HG03175 (cell line): Measurements from ENCODE around the gene BCKDK.
"Not testable (repeated sequence)": the region's sequence is repeated elsewhere in the genome, so short reads cannot be mapped to it uniquely, and the experiment has no call there.

ENCODE experiments used
- ATAC-seq: cut with Tn5 transposase; IDR thresholded peaks from one replicate; pipeline ENCODE4 v1.9.1; 2021; ENCODE audit warnings: mild to moderate bottlenecking, moderate library complexity; ENCODE audit not compliant: unreplicated experiment

Gene BCKDK

GRCh38 chr16:31118223-31119155 lies 10.3 kb downstream of the BCKDK start:
- no peak for ATAC-seq

- no peak for ATAC-seq
Measured at GRCh38 chr16:31120129-31120528, 11.9 kb downstream of the BCKDK start.

GRCh38 chr16:31125844-31126243 lies 17.7 kb downstream of the BCKDK start:
- ATAC-seq: no peak

- no peak for ATAC-seq
Measured at GRCh38 chr16:31127182-31127581, 19.0 kb downstream of the BCKDK start.

- no peak for ATAC-seq
Measured at GRCh38 chr16:31128711-31129567, 20.8 kb downstream of the BCKDK start.

- ATAC-seq: no peak
Measured at GRCh38 chr16:31129568-31130335, 21.6 kb downstream of the BCKDK start.

- no peak for ATAC-seq
Measured at GRCh38 chr16:31130336-31130891, 22.2 kb downstream of the BCKDK start.

GRCh38 chr16:31130899-31131298 lies 22.7 kb downstream of the BCKDK start:
- ATAC-seq: no peak

GRCh38 chr16:31131416-31131815 lies 23.2 kb downstream of the BCKDK start:
- ATAC-seq: no peak

- ATAC-seq: no peak
Measured at GRCh38 chr16:31131841-31132271, 23.7 kb downstream of the BCKDK start.

- ATAC-seq: no peak
Measured at GRCh38 chr16:31132303-31132979, 24.3 kb downstream of the BCKDK start.

GRCh38 chr16:31133046-31133501 lies 24.9 kb downstream of the BCKDK start:
- no peak for ATAC-seq

- no peak for ATAC-seq
Measured at GRCh38 chr16:31134091-31134571, 25.9 kb downstream of the BCKDK start.

GRCh38 chr16:31134625-31135534 lies 26.7 kb downstream of the BCKDK start:
- no peak for ATAC-seq

GRCh38 chr16:31135535-31136286 lies 27.5 kb downstream of the BCKDK start, which contains the start of gene PRSS8:
Gene PRSS8, minus strand, starts transcription at chr16:31135727. Its CDS starts 229 bp downstream, at chr16:31135498.
- ATAC-seq: no peak

GRCh38 chr16:31136287-31136662 lies 28.1 kb downstream of the BCKDK start:
- ATAC-seq: no peak

- ATAC-seq: not testable (repeated sequence)
Measured at GRCh38 chr16:31136822-31137499, 28.8 kb downstream of the BCKDK start.
